Neutrophil (primary cell): ENCODE data around the gene CREB3L4.

ENCODE experiments used
- H3K27ac ChIP-seq: fragments of 200-600 bp; sonication (generic); 2 replicates; pipeline ENCODE4 v1.5.1; 2016; ENCODE audit warnings: mild to moderate bottlenecking, moderate library complexity
- H3K27me3 ChIP-seq: fragments of 200-600 bp; sonication (generic); 2 replicates; pipeline ENCODE4 v1.6.0; 2016; ENCODE audit warnings: mild to moderate bottlenecking
- H3K36me3 ChIP-seq: fragments of 200-600 bp; sonication (generic); 2 replicates; pipeline ENCODE4 v1.5.1; 2017
- H3K4me1 ChIP-seq, 2 experiments: fragments of 200-600 bp in 1 of 2; sonication (generic) in 1 of 2; 1 replicate in 1 of 2; 2 replicates in 1 of 2; pipeline versions ENCODE4 v1.5.1 to v1.6.1; 2013 to 2016; ENCODE audit warnings: low read depth in 1 of 2, low read length in 1 of 2, mild to moderate bottlenecking in 1 of 2, moderate library complexity in 1 of 2; ENCODE audit not compliant: control insufficient read depth in 1 of 2, insufficient read depth in 1 of 2
- H3K4me3 ChIP-seq, 2 experiments: fragments of 200-600 bp in 1 of 2; sonication (generic) in 1 of 2; 1 replicate in 1 of 2; 2 replicates in 1 of 2; pipeline ENCODE4 v1.5.1; 2013 to 2016; ENCODE audit warnings: low read depth in 1 of 2, low read length in 1 of 2, mild to moderate bottlenecking in 1 of 2, moderate library complexity in 1 of 2
- H3K9me3 ChIP-seq: fragments of 200-600 bp; sonication (generic); 2 replicates; pipeline ENCODE4 v1.5.1; 2016
- TF ChIP-seq, protein P1 (sequence below): fragments of 200-600 bp; sonication (generic); IDR thresholded peaks from 2 replicates; pipeline ENCODE4 v1.5.1; 2016; ENCODE audit warnings: antibody characterized with exemption

The CREB3L4 gene

DNA sequence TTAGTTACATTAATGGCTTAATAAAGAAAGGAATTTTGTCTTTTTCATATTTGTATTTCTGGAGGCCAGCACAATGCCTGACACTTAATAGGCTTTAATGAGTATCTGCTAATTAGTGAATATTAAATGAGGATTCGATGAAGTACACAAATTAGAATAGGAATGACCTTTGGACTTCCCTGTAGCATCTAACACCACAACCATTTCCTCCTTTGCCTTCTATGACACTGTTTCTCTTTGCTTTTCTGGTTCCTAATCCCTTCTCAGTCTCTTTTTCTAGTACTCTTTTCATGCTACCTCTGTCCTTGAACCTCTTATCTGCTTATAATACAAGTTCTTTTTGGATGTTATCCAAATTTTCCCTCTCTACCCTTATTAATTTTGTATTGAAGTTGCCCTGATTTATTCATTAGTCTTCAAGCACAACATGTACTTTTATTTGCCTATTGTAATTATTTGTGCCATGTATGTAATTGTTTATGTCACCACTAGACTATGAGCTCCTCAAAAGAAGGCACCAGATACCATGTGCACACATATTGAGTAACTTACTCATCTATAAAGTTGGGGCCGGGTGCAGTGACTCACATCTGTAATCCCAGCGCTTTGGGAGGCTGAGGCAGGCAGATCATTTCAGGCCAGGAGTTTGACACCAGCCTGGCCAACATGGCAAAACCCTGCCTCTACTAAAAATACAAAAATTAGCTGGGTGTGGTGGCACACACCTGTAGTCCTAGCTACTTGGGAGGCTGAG is 46.6 kb downstream of the CREB3L4 start:
- Histone ChIP-seq H3K27ac (no peak overlapping the region), H3K4me3 (no peak overlapping the region), H3K9me3 (no peaks in the 10 kb centered on the region), H3K27me3 (peaks cover 4% of the 10 kb centered on the region), H3K36me3 (no peaks in the 10 kb centered on the region), H3K4me1 (no peaks in the 10 kb centered on the region)
- TF ChIP-seq, protein P1, sequence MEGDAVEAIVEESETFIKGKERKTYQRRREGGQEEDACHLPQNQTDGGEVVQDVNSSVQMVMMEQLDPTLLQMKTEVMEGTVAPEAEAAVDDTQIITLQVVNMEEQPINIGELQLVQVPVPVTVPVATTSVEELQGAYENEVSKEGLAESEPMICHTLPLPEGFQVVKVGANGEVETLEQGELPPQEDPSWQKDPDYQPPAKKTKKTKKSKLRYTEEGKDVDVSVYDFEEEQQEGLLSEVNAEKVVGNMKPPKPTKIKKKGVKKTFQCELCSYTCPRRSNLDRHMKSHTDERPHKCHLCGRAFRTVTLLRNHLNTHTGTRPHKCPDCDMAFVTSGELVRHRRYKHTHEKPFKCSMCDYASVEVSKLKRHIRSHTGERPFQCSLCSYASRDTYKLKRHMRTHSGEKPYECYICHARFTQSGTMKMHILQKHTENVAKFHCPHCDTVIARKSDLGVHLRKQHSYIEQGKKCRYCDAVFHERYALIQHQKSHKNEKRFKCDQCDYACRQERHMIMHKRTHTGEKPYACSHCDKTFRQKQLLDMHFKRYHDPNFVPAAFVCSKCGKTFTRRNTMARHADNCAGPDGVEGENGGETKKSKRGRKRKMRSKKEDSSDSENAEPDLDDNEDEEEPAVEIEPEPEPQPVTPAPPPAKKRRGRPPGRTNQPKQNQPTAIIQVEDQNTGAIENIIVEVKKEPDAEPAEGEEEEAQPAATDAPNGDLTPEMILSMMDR, result no peak

DNA sequence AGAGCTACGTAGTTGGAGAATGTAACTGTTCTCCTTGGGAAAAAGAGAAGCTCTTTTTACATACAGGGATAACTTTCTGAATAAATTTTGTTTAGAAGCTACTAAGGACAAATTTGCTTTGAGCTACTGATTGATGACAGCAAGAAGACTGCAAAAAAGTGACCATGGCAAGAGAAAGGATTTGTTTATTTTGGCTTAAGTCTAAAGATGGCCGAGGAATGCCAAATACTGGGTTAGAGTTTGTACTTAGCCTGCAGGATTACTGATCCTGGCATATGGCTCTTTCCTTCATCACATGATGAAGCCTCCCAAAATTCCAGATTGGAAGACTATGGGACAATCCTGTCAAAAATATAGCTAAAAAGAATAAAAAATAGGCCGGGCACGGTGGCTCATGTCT is 51.6 kb downstream of the CREB3L4 start:
- Histone ChIP-seq H3K4me3 (no peak overlapping the region), H3K27me3 (peaks cover 4% of the 10 kb centered on the region), H3K4me1 (no peaks in the 10 kb centered on the region), H3K9me3 (no peaks in the 10 kb centered on the region), H3K36me3 (no peaks in the 10 kb centered on the region), H3K27ac (no peak overlapping the region)
- TF ChIP-seq, protein P1, result no peak

DNA sequence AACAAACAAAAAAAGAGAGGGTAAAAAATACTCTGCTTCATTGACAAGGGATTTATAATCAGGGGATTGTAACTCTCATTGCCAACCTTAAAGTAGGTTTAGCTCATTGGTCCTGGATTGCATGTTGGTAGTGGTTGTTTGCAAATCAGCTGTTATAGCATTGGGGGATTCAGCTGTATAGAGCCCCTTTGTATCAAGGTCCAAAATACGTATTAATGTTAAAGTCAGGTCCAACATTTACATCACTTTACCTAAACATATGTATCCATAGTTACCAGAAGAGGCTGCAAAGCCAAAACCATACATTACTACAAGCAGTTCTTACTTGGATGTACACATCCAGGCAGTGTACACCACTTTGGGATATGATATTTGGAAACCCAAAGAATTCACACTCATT is 52.2 kb downstream of the CREB3L4 start:
- no peak overlapping the region for H3K4me3 ChIP-seq
- H3K27ac ChIP-seq, result no peak overlapping the region
- no peaks in the 10 kb centered on the region for H3K4me1 ChIP-seq
- no peaks in the 10 kb centered on the region for H3K36me3 ChIP-seq
- TF ChIP-seq, protein P1, result no peak
- no peaks in the 10 kb centered on the region for H3K9me3 ChIP-seq
- no peaks in the 10 kb centered on the region for H3K27me3 ChIP-seq
